GM12892 (cell line): ENCODE measurements around the gene PNPLA8.

Source experiments
- POLR2A ChIP-seq: IDR thresholded peaks from 2 replicates; pipeline ENCODE4 v1.6.1; 2011; ENCODE audit warnings: low read depth, low read length, control low read depth
- POLR2AphosphoS5 ChIP-seq: IDR thresholded peaks from 2 replicates; pipeline ENCODE4 v1.6.1; 2011; ENCODE audit warnings: low read depth, low read length, control low read depth

- TF ChIP-seq POLR2A, result no peak
- TF ChIP-seq POLR2AphosphoS5, result no peak
Measured at GRCh38 chr7:108455551-108455997, 70.4 kb downstream of the PNPLA8 start.
